ENCODE results near the gene KRTAP4-4. TPM values are rescaled to one million over a fixed set of nuclear protein-coding genes. Genes with fewer than 3 reads are reported as not detected.

KRTAP4-4 gene
- total and polyA plus RNA-seq, 2 of the 8 experiments (the other 6 are each of a cell fraction or from before 2014, with no cell fraction given): not detected

GRCh38 chr17:41176744-41177387, 16.3 kb upstream of the KRTAP4-4 start (continued):
- no peak for TF ChIP-seq RNF2 (IDR thresholded peaks at IDR 0.05; ENCODE audit: borderline replicate concordance, low read depth, low read length, missing control alignments, poor library complexity, severe bottlenecking)
- no peak for TF ChIP-seq TAF7 (optimal IDR thresholded peaks at IDR 0.05; ENCODE audit: borderline replicate concordance, low read depth, low read length)
- TF ChIP-seq NRF1 (IDR thresholded peaks at IDR 0.05; ENCODE audit: low read depth, low read length): no peak
- TF ChIP-seq KDM5A (IDR thresholded peaks at IDR 0.05; ENCODE audit: low read length): no peak
- no peak for TF ChIP-seq POLR2A (IDR thresholded peaks at IDR 0.05; ENCODE audit: control extremely low read depth in 1 of 2, low read depth in 2 of 2, low read length in 2 of 2)

All from H1 (cell line).